OCI-LY3 (cell line): ENCODE measurements around the gene ZBTB7C.
A peak's percentile ranks its signal among the peaks of the same experiment; 100 is the strongest.

ENCODE experiments used
- H2AFZ ChIP-seq: fragments of 200-600, 300-600 bp; shearing (Covaris generic); 2 replicates; pipeline ENCODE4 v1.6.0; 2014; ENCODE audit warnings: antibody characterized with exemption, low read depth, low read length
- H3K27ac ChIP-seq: fragments of 200-600, 300-600 bp; sonication (generic); 2 replicates; pipeline ENCODE4 v1.5.1; 2014; ENCODE audit warnings: mild to moderate bottlenecking, low read length, moderate library complexity, mixed read lengths
- H3K27me3 ChIP-seq: fragments of 200-600, 300-600 bp; sonication (generic); 2 replicates; pipeline ENCODE4 v1.6.1; 2014; ENCODE audit warnings: low read depth, low read length, mixed read lengths
- H3K36me3 ChIP-seq: fragments of 200-600, 300-600 bp; sonication (generic); replicated peaks from 2 replicates; pipeline ENCODE3; 2014; ENCODE audit warnings: low read depth, low read length, mixed read lengths
- H3K4me1 ChIP-seq: fragments of 300-600, 200-600 bp; sonication (generic); 2 replicates; pipeline ENCODE4 v1.6.1; 2014; ENCODE audit warnings: low read length, mixed read lengths
- H3K4me2 ChIP-seq: fragments of 200-600, 300-600 bp; sonication (generic); 2 replicates; pipeline ENCODE4 v1.6.1; 2014; ENCODE audit warnings: low read length, mixed read lengths
- H3K4me3 ChIP-seq: fragments of 300-600, 200-600 bp; sonication (generic); 2 replicates; pipeline ENCODE4 v1.5.1; 2014; ENCODE audit warnings: antibody characterized with exemption, mild to moderate bottlenecking, low read length, moderate library complexity
- H3K79me2 ChIP-seq: fragments of 300-600, 200-600 bp; shearing (Covaris generic); 2 replicates; pipeline ENCODE4 v1.6.1; 2014; ENCODE audit warnings: mild to moderate bottlenecking, low read length, mixed read lengths
- H3K9ac ChIP-seq: fragments of 300-600, 200-600 bp; shearing (Covaris generic); 2 replicates; pipeline ENCODE4 v1.6.0; 2014; ENCODE audit warnings: mild to moderate bottlenecking, low read length, moderate library complexity
- H3K9me3 ChIP-seq: fragments of 200-600, 300-600 bp; shearing (Covaris generic); 2 replicates; pipeline ENCODE4 v1.6.1; 2014; ENCODE audit warnings: low read length, mixed read lengths; ENCODE audit not compliant: insufficient read depth
- H4K20me1 ChIP-seq: fragments of 200-600, 300-600 bp; sonication (generic); 2 replicates; pipeline ENCODE4 v1.6.1; 2016; ENCODE audit warnings: low read length, mixed read lengths; ENCODE audit not compliant: insufficient read depth
- CTCF ChIP-seq: fragments of 200-600, 300-600 bp; sonication (generic); IDR thresholded peaks from 2 replicates; pipeline ENCODE4 v1.5.1; 2014; ENCODE audit warnings: antibody characterized with exemption, low read length, low read depth
- EZH2phosphoT487 ChIP-seq: fragments of 200-600 bp; shearing (Covaris generic); IDR thresholded peaks from 2 replicates; pipeline ENCODE4 v1.6.1; 2018; ENCODE audit warnings: antibody characterized with exemption, mixed run types, low read depth

The ZBTB7C gene

GRCh38 chr18:48161191-48161910 is 247.8 kb downstream of the ZBTB7C start:
- peak overlapping the region; percentile 45; the same call in 1 of the 2 replicates for H3K9ac ChIP-seq
- peak overlapping the region; percentile 73 for H3K4me2 ChIP-seq
- peak overlapping the region; percentile 79 for H3K4me3 ChIP-seq

GRCh38 chr18:48160622-48161021 is 248.6 kb downstream of the ZBTB7C start:
- Histone ChIP-seq H3K4me1 (no peaks in the 10 kb centered on the region), H3K4me3 (no peak overlapping the region), H3K4me2 (no peak overlapping the region), H3K9me3 (no peaks in the 10 kb centered on the region), H3K79me2 (no peaks in the 10 kb centered on the region), H4K20me1 (no peaks in the 10 kb centered on the region), H2AFZ (no peak overlapping the region), H3K36me3 (no peaks in the 10 kb centered on the region), H3K9ac (no peak overlapping the region), H3K27me3 (peaks cover 67% of the 10 kb centered on the region), H3K27ac (no peak overlapping the region)
- no peak for TF ChIP-seq EZH2phosphoT487
- TF ChIP-seq CTCF, result no peak

More at GRCh38 chr18:48161191-48161910, 247.8 kb downstream of the ZBTB7C start:
- Histone ChIP-seq H3K36me3 (no peaks in the 10 kb centered on the region), H3K79me2 (no peaks in the 10 kb centered on the region), H3K27ac (no peak overlapping the region), H2AFZ (peak overlapping the region; percentile 62), H4K20me1 (no peaks in the 10 kb centered on the region), H3K27me3 (peaks cover 62% of the 10 kb centered on the region), H3K9me3 (no peaks in the 10 kb centered on the region), H3K4me1 (no peaks in the 10 kb centered on the region)
- no peak for TF ChIP-seq EZH2phosphoT487
- no peak for TF ChIP-seq CTCF

DNA sequence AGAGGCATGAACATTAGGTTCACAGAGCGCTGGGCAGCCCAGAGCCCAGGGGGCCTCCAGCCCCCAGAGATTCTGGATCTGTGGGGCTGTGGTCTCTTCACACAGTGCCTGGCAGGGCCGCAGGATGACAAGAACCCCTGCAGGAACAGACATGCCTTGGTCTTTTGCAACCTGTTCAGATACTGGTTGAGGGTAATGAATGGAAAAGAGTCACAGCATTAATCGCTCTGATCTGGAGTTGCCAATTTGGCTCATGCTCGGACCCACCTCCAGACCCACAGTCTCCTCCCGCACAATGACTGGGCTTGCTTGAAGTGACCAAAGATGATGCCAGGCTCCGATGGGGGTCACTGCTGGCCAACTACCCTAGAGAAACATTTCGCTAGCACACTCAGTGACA is 249.4 kb downstream of the ZBTB7C start:
- Histone ChIP-seq H3K4me1 (no peaks in the 10 kb centered on the region), H3K9ac (no peak overlapping the region), H3K9me3 (no peaks in the 10 kb centered on the region), H3K27me3 (peaks cover 59% of the 10 kb centered on the region), H3K27ac (no peak overlapping the region), H2AFZ (no peak overlapping the region), H3K4me3 (no peak overlapping the region), H3K36me3 (no peaks in the 10 kb centered on the region), H4K20me1 (no peaks in the 10 kb centered on the region), H3K4me2 (no peak overlapping the region), H3K79me2 (no peaks in the 10 kb centered on the region)
- no peak for TF ChIP-seq EZH2phosphoT487
- no peak for TF ChIP-seq CTCF

DNA sequence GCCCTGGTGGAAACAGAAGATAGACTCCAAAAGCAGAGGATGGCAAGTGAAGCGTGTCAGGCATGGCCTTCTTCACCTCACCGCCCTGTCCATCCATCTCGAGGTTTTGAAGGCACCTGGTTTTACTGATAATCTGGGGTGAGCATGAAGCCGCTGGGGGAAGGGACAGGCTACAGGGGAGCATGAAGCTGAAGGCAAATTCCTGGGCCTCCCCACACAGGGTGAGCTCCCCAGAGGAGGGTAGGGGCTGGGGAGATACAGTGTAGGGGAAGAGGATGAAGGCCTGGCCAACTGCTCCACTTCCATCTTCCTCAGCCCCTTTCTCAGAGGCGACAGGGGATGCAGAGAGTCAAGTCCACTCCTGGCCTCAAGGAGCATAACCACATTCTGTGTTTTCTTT is 250.5 kb downstream of the ZBTB7C start:
- TF ChIP-seq CTCF (no peak), EZH2phosphoT487 (no peak)
- no peak overlapping the region for H3K4me3 ChIP-seq
- no peak overlapping the region for H3K9ac ChIP-seq
- H3K27me3 ChIP-seq, result peaks cover 49% of the 10 kb centered on the region
- H3K27ac ChIP-seq, result no peak overlapping the region
- H4K20me1 ChIP-seq, result no peaks in the 10 kb centered on the region
- no peaks in the 10 kb centered on the region for H3K36me3 ChIP-seq
- no peak overlapping the region for H2AFZ ChIP-seq
- H3K4me1 ChIP-seq, result no peaks in the 10 kb centered on the region
- no peaks in the 10 kb centered on the region for H3K79me2 ChIP-seq
- no peaks in the 10 kb centered on the region for H3K9me3 ChIP-seq
- no peak overlapping the region for H3K4me2 ChIP-seq
